Measurements from ENCODE around the gene VPS13A. TPM values are rescaled to one million over a fixed set of nuclear protein-coding genes. Genes with fewer than 3 reads are reported as not detected.

VPS13A gene
- total and polyA plus RNA-seq, 4 donors = 2.4 to 45.1 (median 22.6) TPM

DNA sequence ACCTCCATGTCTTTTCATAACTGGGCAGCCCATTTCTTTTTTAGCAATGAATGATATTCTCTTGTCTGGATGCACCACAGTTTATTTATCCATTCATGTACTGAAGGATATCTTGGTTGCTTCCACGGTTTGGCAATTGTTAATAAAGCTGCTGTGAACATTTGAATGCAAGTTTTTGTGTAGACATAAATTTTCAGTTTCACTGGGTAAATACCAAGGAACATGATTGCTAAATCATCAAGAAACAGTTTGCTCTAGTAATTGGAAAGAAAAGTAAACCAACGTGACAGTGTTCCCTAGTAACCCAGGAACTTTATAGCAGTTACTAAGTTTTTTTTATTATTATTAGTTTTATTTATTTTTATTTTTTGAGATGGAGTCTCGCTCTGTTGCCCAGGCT is 100.4 kb downstream of the VPS13A start:
- Histone ChIP-seq H3K4me3 (ENCODE audit: low read depth in 1 of 3, low read length in 3 of 3) (no peak overlapping the region), H3K4me1 (ENCODE audit: control insufficient read depth in 4 of 4, insufficient read depth in 4 of 4, low read length in 3 of 4) (no peaks in the 10 kb centered on the region), H3K36me3 (ENCODE audit: control insufficient read depth in 4 of 4, insufficient read depth in 3 of 4, low read depth in 1 of 4, low read length in 3 of 4) (peaks cover 0 to 5% (median 2%) of the 10 kb centered on the region in 4 donors), H3K27me3 (ENCODE audit: control insufficient read depth in 4 of 4, insufficient read depth in 4 of 4, low read length in 3 of 4) (no peaks in the 10 kb centered on the region), H3K27ac (ENCODE audit: low read depth in 1 of 2, low read length in 2 of 2) (no peak overlapping the region), H3K9ac (ENCODE audit: low read depth in 1 of 2, low read length in 2 of 2) (no peak overlapping the region), H3K9me3 (ENCODE audit: control insufficient read depth in 4 of 4, low read length in 3 of 4) (no peaks in the 10 kb centered on the region)
- TF ChIP-seq YY1 (IDR thresholded peaks at IDR 0.05) = no peak
- no peak for DNase-seq (ENCODE audit: low spot score)
- WGBS = 67% methylated on average over 3 of the region's 3 CpGs

DNA sequence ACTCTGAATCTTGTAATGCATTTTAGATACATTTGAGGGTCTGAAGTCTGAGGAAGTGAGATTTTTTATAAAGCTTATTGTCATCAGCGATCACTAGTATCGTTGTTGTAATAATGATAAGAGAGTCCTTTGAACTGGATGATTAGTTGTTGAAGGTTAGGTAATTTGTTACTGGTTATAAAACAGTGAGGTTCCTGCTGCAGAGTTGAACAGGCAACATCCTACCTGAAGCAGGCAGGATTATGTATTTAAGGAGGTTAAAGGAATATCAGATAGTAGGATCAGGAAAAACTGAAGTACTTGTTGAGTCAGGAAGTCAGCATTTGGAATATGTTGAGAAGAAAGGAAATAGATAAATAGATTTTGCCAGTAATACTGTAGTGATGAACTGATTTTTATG is 106.7 kb downstream of the VPS13A start:
- WGBS = 88% methylated on average over 2 of the region's 2 CpGs
- H3K27ac ChIP-seq (ENCODE audit: low read depth in 1 of 2, low read length in 2 of 2) = no peak overlapping the region

DNA sequence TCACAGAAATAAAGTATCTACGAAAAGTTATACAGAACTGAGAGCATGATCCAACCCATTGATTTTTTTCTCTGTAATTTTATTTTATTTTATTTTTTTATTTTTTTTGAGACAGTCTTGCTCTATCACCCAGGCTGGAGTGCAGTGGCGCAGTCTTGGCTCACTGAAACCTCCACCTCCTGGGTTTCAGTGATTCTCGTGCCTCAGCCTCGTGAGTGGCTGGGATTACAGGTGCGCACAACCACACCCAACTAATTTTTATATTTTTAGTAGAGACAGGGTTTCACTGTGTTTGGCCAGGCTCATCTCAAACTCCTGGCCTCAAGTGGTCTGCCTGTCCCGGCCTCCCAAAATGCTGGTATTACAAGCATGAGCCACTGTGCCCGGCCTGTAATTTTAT is 107.3 kb downstream of the VPS13A start:
- no peak overlapping the region for H3K27ac ChIP-seq (ENCODE audit: low read depth in 1 of 2, low read length in 2 of 2)
- peaks cover 0 to 10% (median 2%) of the 10 kb centered on the region in 4 donors for H3K36me3 ChIP-seq (ENCODE audit: control insufficient read depth in 4 of 4, insufficient read depth in 3 of 4, low read depth in 1 of 4, low read length in 3 of 4)
- H3K27me3 ChIP-seq (ENCODE audit: control insufficient read depth in 4 of 4, insufficient read depth in 4 of 4, low read length in 3 of 4) = no peaks in the 10 kb centered on the region
- 98% methylated on average over 7 of the region's 7 CpGs for whole genome bisulfite sequencing
- H3K9me3 ChIP-seq (ENCODE audit: control insufficient read depth in 4 of 4, low read length in 3 of 4) = no peaks in the 10 kb centered on the region
- TF ChIP-seq JUND (IDR thresholded peaks at IDR 0.05) (no peak), HNF4G (IDR thresholded peaks at IDR 0.05) (no peak)
- TF ChIP-seq, protein P1, sequence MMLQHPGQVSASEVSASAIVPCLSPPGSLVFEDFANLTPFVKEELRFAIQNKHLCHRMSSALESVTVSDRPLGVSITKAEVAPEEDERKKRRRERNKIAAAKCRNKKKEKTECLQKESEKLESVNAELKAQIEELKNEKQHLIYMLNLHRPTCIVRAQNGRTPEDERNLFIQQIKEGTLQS (IDR thresholded peaks at IDR 0.05) = no peak
- DNase-seq (ENCODE audit: low spot score) = no peak
- no peak overlapping the region for H3K4me3 ChIP-seq (ENCODE audit: low read depth in 1 of 3, low read length in 3 of 3)
- H3K4me1 ChIP-seq (ENCODE audit: control insufficient read depth in 4 of 4, insufficient read depth in 4 of 4, low read length in 3 of 4) = no peaks in the 10 kb centered on the region
- no peak overlapping the region for H3K9ac ChIP-seq (ENCODE audit: low read depth in 1 of 2, low read length in 2 of 2)

More for the DNA sequence above, 106.7 kb downstream of the VPS13A start:
- Histone ChIP-seq H3K9me3 (ENCODE audit: control insufficient read depth in 4 of 4, low read length in 3 of 4) (no peaks in the 10 kb centered on the region), H3K4me1 (ENCODE audit: control insufficient read depth in 4 of 4, insufficient read depth in 4 of 4, low read length in 3 of 4) (no peaks in the 10 kb centered on the region), H3K9ac (ENCODE audit: low read depth in 1 of 2, low read length in 2 of 2) (no peak overlapping the region), H3K4me3 (ENCODE audit: low read depth in 1 of 3, low read length in 3 of 3) (no peak overlapping the region), H3K36me3 (ENCODE audit: control insufficient read depth in 4 of 4, insufficient read depth in 3 of 4, low read depth in 1 of 4, low read length in 3 of 4) (peaks cover 0 to 10% (median 3%) of the 10 kb centered on the region in 4 donors), H3K27me3 (ENCODE audit: control insufficient read depth in 4 of 4, insufficient read depth in 4 of 4, low read length in 3 of 4) (no peaks in the 10 kb centered on the region)
- no peak for DNase-seq (ENCODE audit: low spot score)
- TF ChIP-seq RAD21 (IDR thresholded peaks at IDR 0.05) = no peak
- no peak for TF ChIP-seq FOXA1 (IDR thresholded peaks at IDR 0.05)
- no peak for TF ChIP-seq HNF4A (conservative IDR thresholded peaks at IDR 0.05)

DNA sequence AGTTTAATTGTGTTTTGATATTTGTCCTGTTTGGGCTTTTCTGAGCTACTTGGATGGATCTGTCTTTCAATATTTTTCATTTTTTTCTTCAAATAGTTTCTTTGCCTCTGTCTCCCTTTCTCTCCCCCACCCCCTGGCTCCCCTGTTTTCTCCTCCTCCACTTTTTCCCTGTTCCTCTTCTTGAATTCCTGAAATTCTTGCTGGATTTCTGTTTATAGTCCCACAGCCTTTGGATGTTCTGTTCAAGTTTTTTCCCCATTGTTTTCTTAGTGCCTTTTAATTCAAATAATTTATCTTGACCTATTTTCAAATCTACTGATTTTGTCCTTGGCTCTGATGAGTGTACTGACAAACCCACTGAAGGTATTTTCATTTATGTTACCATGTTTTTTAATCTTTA is 113.0 kb downstream of the VPS13A start:
- no peak overlapping the region for H3K9ac ChIP-seq (ENCODE audit: low read depth in 1 of 2, low read length in 2 of 2)
- H3K9me3 ChIP-seq (ENCODE audit: control insufficient read depth in 4 of 4, low read length in 3 of 4) = no peaks in the 10 kb centered on the region
- H3K36me3 ChIP-seq (ENCODE audit: control insufficient read depth in 4 of 4, insufficient read depth in 3 of 4, low read depth in 1 of 4, low read length in 3 of 4) = peaks cover 0 to 2% (median 0%) of the 10 kb centered on the region in 4 donors
- DNase-seq (ENCODE audit: low spot score) = no peak
- H3K4me3 ChIP-seq (ENCODE audit: low read depth in 1 of 3, low read length in 3 of 3) = no peak overlapping the region
- no peak for TF ChIP-seq RAD21 (IDR thresholded peaks at IDR 0.05)
- TF ChIP-seq, protein P1 (IDR thresholded peaks at IDR 0.05) = no peak
- no peak for TF ChIP-seq RXRA (IDR thresholded peaks at IDR 0.05)
- TF ChIP-seq, protein P2, sequence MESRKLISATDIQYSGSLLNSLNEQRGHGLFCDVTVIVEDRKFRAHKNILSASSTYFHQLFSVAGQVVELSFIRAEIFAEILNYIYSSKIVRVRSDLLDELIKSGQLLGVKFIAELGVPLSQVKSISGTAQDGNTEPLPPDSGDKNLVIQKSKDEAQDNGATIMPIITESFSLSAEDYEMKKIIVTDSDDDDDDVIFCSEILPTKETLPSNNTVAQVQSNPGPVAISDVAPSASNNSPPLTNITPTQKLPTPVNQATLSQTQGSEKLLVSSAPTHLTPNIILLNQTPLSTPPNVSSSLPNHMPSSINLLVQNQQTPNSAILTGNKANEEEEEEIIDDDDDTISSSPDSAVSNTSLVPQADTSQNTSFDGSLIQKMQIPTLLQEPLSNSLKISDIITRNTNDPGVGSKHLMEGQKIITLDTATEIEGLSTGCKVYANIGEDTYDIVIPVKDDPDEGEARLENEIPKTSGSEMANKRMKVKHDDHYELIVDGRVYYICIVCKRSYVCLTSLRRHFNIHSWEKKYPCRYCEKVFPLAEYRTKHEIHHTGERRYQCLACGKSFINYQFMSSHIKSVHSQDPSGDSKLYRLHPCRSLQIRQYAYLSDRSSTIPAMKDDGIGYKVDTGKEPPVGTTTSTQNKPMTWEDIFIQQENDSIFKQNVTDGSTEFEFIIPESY (IDR thresholded peaks at IDR 0.05) = no peak
- TF ChIP-seq, protein P3, sequence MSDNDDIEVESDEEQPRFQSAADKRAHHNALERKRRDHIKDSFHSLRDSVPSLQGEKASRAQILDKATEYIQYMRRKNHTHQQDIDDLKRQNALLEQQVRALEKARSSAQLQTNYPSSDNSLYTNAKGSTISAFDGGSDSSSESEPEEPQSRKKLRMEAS (IDR thresholded peaks at IDR 0.05) = no peak
- TF ChIP-seq YY1 (IDR thresholded peaks at IDR 0.05) = no peak
- no peak for TF ChIP-seq FOXA2 (IDR thresholded peaks at IDR 0.05)
- no peak for TF ChIP-seq JUND (IDR thresholded peaks at IDR 0.05)
- no peak for TF ChIP-seq SP1 (IDR thresholded peaks at IDR 0.05)
- H3K4me1 ChIP-seq (ENCODE audit: control insufficient read depth in 4 of 4, insufficient read depth in 4 of 4, low read length in 3 of 4) = no peaks in the 10 kb centered on the region
- no peaks in the 10 kb centered on the region for H3K27me3 ChIP-seq (ENCODE audit: control insufficient read depth in 4 of 4, insufficient read depth in 4 of 4, low read length in 3 of 4)
- H3K27ac ChIP-seq (ENCODE audit: low read depth in 1 of 2, low read length in 2 of 2) = no peak overlapping the region

All from liver (tissue), 9 donors.